Karpas-422 (cell line): Measurements from ENCODE around the gene FIGNL2. TPM values are rescaled to one million over a fixed set of nuclear protein-coding genes. Genes with fewer than 3 reads are reported as not detected.

Experiments
- DNase-seq: peaks from one replicate; pipeline ENCODE4 v3.0.0-alpha.2; 2015
- H2AFZ ChIP-seq: fragments of 200-600 bp; sonication (generic); 2 replicates; pipeline ENCODE4 v1.6.1; 2014; ENCODE audit warnings: antibody characterized with exemption, low read length, mixed read lengths
- H3K27ac ChIP-seq: fragments of 200-600 bp; sonication (generic); 2 replicates; pipeline ENCODE4 v1.5.1; 2014; ENCODE audit warnings: mild to moderate bottlenecking, low read length, moderate library complexity
- H3K27me3 ChIP-seq: fragments of 200-600 bp; sonication (generic); 2 replicates; pipeline ENCODE4 v1.6.1; 2014; ENCODE audit warnings: low read length, mixed read lengths
- H3K36me3 ChIP-seq: fragments of 200-600 bp; sonication (generic); 2 replicates; pipeline ENCODE4 v1.6.1; 2014; ENCODE audit warnings: low read length, mixed read lengths; ENCODE audit not compliant: insufficient read depth
- H3K4me1 ChIP-seq: fragments of 200-600 bp; sonication (generic); 2 replicates; pipeline ENCODE4 v1.6.1; 2014; ENCODE audit warnings: mild to moderate bottlenecking, low read length, mixed read lengths
- H3K4me2 ChIP-seq: fragments of 200-600 bp; sonication (generic); 2 replicates; pipeline ENCODE4 v1.6.1; 2014; ENCODE audit warnings: low read length, low read depth, mild to moderate bottlenecking; ENCODE audit not compliant: poor library complexity, severe bottlenecking
- H3K4me3 ChIP-seq: fragments of 200-600 bp; sonication (generic); 2 replicates; pipeline ENCODE4 v1.5.1; 2014; ENCODE audit warnings: mild to moderate bottlenecking, antibody characterized with exemption, low read length, mixed read lengths
- H3K79me2 ChIP-seq: fragments of 200-600 bp; sonication (generic); 2 replicates; pipeline ENCODE4 v1.6.1; 2014; ENCODE audit warnings: mild to moderate bottlenecking, low read length, mixed read lengths
- H3K9ac ChIP-seq: fragments of 200-600 bp; sonication (generic); 2 replicates; pipeline ENCODE4 v1.6.0; 2014; ENCODE audit warnings: low read length
- H3K9me2 ChIP-seq: fragments of 200-600 bp; sonication (generic), shearing (Covaris generic); replicated peaks from 2 replicates; pipeline ENCODE4 v1.6.0; 2014; ENCODE audit warnings: mild to moderate bottlenecking, low read length, moderate library complexity; ENCODE audit not compliant: insufficient read depth
- H3K9me3 ChIP-seq: fragments of 300-700, 200-600 bp; sonication (generic); 2 replicates; pipeline ENCODE4 v1.6.1; 2014; ENCODE audit warnings: low read length, mixed read lengths
- H4K20me1 ChIP-seq: fragments of 200-600 bp; sonication (generic); 2 replicates; pipeline ENCODE4 v1.6.1; 2014; ENCODE audit warnings: mild to moderate bottlenecking, antibody characterized with exemption, low read length, low read depth; ENCODE audit not compliant: insufficient read depth
- total RNA-seq: library from RNA; depleted of rRNA; stranded (reverse); fragments of >200 nt; shearing (Covaris generic); gene quantifications from 2 replicates; pipeline ENCODE4 v1.2.3, GENCODE V29; 2014; ENCODE audit warnings: low replicate concordance

FIGNL2 gene
- total RNA-seq, 1 experiment from 2014 or later = not detected

DNA sequence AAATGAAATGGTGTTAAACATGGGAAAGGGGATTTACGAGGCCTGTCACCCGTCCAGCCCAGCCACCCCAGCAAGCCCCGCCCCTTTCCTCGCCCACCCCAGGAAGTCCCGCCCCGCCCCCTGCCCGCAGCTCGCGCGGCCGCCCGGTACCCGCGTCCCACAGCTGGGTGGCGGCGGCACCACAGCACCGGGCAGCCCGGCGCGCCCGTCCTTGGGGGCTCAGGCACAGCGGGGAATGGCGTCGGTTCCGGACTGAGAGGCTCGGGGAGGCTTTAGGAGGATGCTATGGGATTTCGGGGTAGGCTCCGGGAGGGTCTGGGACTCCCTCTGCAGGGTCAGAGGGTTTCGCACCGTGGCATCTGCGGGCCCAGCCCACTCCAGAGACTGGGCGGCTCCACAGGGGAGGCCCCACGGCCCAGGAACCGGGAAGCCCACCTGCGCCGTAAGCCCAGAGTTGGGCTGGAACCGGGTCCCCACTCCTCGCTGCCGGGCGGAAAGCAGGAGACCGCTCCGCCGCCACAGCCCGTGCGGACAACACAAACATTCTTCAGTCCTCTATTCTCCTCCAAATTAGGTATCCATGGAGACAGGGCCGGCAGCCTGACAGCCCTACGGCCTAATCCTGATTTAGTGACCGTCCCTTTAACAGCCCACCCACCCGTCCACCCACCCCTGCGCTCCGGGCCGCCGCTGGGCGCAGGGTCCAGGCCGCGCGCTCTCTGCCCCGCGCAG, 1.4 kb downstream of the FIGNL2 start:
- no peaks in the 10 kb centered on the region for H4K20me1 ChIP-seq
- no peaks in the 10 kb centered on the region for H3K4me1 ChIP-seq
- no peaks in the 10 kb centered on the region for H3K36me3 ChIP-seq
- no peaks in the 10 kb centered on the region for H3K27me3 ChIP-seq
- no peak overlapping the region for H3K4me2 ChIP-seq
- no peaks in the 10 kb centered on the region for H3K9me2 ChIP-seq
- no peak for DNase-seq
- no peaks in the 10 kb centered on the region for H3K79me2 ChIP-seq
- no peak overlapping the region for H3K27ac ChIP-seq
- no peak overlapping the region for H3K9ac ChIP-seq
- H3K9me3 ChIP-seq = no peaks in the 10 kb centered on the region
- no peak overlapping the region for H2AFZ ChIP-seq
- H3K4me3 ChIP-seq = no peak overlapping the region

DNA sequence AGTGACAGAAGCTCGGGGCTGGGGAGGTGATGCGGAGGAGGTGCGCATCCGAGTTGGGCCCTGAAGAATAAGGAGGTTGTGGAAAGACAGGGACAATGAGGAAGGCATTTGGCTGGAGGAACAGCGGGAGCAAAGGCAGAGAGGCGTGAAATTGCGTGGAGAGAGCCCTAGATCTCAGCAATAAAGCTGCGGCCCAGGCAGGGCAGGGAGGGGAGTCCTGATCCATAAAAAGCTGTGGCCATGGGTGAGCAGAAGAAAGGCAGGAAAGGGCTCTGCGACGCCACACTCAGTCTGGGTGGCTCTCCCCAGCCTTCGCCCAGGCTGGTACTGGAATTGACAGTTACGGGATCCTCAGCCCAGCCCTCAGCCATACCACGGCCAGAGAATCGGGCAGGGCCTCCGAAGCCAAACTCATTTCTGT, 2.2 kb downstream of the FIGNL2 start:
- Histone ChIP-seq H3K36me3 (no peaks in the 10 kb centered on the region), H3K9me3 (no peaks in the 10 kb centered on the region), H3K4me2 (no peak overlapping the region), H3K79me2 (no peaks in the 10 kb centered on the region), H3K9me2 (no peaks in the 10 kb centered on the region), H3K27ac (no peak overlapping the region), H2AFZ (no peak overlapping the region), H3K4me1 (no peaks in the 10 kb centered on the region), H4K20me1 (no peaks in the 10 kb centered on the region), H3K9ac (no peak overlapping the region), H3K27me3 (no peaks in the 10 kb centered on the region), H3K4me3 (no peak overlapping the region)
- DNase-seq = no peak

DNA sequence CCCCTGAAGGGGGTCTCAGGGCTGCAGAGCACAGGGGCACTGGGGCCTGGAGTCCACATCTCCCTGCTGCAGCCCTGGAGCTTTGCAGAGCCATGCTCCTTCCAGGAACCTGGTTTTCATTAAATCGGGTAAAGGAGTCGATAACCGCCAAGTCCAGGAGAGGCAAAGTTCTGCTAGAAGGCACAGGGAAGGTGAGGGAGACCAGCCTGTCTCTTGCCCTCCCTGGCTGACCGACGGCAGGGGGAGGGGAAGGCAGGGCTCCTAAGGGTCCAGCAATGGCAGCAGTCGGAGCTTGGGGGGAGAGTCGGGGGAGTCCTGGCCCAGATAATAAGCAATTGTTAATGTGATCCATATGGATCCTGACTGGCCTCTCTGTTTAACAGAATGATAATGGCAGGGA, 3.0 kb downstream of the FIGNL2 start:
- Histone ChIP-seq H3K4me2 (no peak overlapping the region), H4K20me1 (no peaks in the 10 kb centered on the region), H3K4me1 (no peaks in the 10 kb centered on the region), H3K9me2 (no peaks in the 10 kb centered on the region), H3K9me3 (no peaks in the 10 kb centered on the region), H3K27ac (no peak overlapping the region), H2AFZ (no peak overlapping the region), H3K4me3 (no peak overlapping the region), H3K9ac (no peak overlapping the region), H3K79me2 (no peaks in the 10 kb centered on the region), H3K36me3 (no peaks in the 10 kb centered on the region), H3K27me3 (no peaks in the 10 kb centered on the region)
- DNase-seq = no peak

DNA sequence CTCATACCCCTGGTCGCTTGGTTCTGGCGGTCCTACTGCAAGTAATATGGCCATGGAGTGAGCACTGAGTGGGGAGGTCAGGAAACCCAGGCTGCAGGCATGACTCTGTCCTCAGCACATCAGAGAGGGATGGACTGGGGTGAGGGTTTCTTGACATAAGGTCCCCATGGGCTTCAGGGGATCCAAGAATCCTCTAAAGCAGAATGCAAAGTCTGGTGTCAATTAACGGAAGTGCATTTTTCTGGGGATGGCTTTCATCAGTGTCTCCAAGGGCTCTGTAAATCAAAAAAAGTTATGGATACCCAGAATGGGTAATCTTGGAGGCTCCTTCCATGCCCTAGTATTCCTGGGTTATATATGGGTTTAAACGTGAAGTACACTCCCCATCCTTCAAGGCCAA, 3.7 kb downstream of the FIGNL2 start:
- Histone ChIP-seq H3K79me2 (no peaks in the 10 kb centered on the region), H3K9ac (no peak overlapping the region), H2AFZ (no peak overlapping the region), H3K4me3 (no peak overlapping the region), H3K36me3 (no peaks in the 10 kb centered on the region), H4K20me1 (no peaks in the 10 kb centered on the region), H3K9me2 (no peaks in the 10 kb centered on the region), H3K27ac (no peak overlapping the region), H3K27me3 (no peaks in the 10 kb centered on the region), H3K4me2 (no peak overlapping the region), H3K9me3 (no peaks in the 10 kb centered on the region), H3K4me1 (no peaks in the 10 kb centered on the region)
- DNase-seq = no peak

DNA sequence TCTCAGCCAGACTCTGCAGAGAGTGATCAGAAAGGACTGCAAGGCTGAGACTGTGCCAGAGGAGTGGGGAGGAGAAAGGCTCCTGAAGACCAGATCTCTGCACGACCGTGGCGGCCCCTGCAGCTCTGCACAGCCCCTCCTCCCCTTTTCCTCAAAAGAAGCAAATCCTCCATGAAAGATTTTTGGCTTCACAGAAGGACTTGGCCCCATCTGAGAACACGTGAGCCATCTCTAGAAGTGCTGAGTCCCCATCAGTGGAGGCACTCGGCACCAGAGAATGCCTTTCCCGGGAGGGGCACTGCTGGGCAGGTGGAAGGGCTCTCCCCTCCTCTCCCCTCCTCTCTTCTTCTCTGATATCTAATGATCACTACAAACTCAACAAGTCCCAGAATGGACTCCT, 6.8 kb downstream of the FIGNL2 start:
- Histone ChIP-seq H3K4me3 (no peak overlapping the region), H3K79me2 (no peaks in the 10 kb centered on the region), H2AFZ (no peak overlapping the region), H3K9ac (no peak overlapping the region), H3K4me1 (no peaks in the 10 kb centered on the region), H3K9me2 (no peaks in the 10 kb centered on the region), H3K27me3 (no peaks in the 10 kb centered on the region), H3K9me3 (no peaks in the 10 kb centered on the region), H3K27ac (no peak overlapping the region), H4K20me1 (no peaks in the 10 kb centered on the region), H3K4me2 (no peak overlapping the region), H3K36me3 (no peaks in the 10 kb centered on the region)
- DNase-seq = no peak

DNA sequence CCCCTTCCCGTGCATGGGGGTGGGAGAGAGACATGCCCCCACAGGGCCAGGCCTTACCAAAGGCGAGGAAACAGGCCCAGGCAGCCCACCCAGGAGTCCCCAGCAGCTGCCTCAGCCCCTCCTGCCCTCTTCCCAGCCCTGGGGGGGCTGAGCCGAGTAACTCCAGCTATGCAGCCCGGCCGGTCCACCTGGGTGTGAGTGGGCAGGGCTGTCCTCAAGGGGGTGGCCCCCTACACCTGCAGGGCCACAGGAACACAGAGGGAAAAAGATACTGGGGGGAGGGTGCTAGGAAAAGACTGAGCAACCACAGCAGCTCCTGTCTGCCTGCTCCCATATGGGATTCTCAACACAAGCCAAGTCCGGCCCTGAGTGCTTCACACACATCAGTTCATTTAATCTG, 7.6 kb downstream of the FIGNL2 start:
- no peak overlapping the region for H3K4me2 ChIP-seq
- DNase-seq = no peak
- H3K79me2 ChIP-seq = no peaks in the 10 kb centered on the region
- no peak overlapping the region for H3K9ac ChIP-seq
- no peaks in the 10 kb centered on the region for H3K9me2 ChIP-seq
- no peak overlapping the region for H2AFZ ChIP-seq
- H3K4me1 ChIP-seq = no peaks in the 10 kb centered on the region
- no peaks in the 10 kb centered on the region for H4K20me1 ChIP-seq
- no peak overlapping the region for H3K4me3 ChIP-seq
- H3K36me3 ChIP-seq = no peaks in the 10 kb centered on the region
- no peaks in the 10 kb centered on the region for H3K9me3 ChIP-seq
- H3K27ac ChIP-seq = no peak overlapping the region
- no peaks in the 10 kb centered on the region for H3K27me3 ChIP-seq

DNA sequence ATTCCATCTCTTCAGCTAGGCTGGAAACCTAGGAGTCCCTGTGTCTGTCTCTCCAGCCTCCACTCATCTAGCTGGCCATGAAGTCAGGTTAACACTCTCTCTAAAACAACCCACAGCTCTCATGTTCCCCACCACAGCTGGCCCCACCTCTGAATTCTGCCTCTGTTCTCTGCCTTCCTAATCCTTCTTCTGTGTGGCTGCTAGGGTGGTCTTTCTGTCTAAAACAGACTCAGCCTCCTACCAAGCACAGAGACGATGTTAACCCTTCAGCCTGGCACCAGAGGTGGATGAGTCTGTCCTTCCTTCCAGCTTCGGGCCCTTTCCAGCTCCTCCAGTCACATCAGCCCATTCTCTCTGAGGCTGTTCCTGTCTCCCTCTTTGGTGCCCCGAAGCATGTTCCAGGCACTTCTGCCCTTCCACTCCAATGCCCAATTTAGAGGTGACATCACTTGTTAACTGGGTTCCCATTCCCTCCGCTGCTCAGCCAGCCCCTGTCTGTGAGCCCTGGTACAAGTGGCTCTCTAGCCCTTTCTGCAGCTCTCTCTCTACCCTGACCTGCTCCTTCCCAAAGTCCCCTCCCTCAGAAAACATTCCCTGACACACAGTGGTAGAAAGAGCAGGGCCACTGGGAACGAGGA, 9.1 kb downstream of the FIGNL2 start:
- no peak for DNase-seq

DNA sequence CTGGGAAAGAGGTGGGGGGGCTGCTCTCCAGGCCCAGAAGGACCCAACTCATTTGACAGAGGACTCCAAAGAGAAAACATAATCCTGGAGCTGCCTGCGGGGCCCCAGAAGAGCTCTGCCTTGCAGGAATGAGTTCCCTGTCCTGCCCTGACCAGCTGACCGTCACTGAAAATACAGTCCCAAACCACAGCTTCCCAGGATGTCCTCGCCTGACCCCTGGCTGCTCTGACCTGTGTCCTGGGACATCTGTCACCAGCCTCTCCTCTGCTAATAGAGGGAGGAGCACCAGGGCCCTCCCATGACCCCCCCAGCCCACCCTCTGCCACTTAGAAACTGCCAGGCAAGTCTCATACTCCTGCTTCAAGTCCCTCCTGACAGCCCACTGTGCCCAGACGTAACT, 9.8 kb downstream of the FIGNL2 start:
- H3K4me1 ChIP-seq = no peaks in the 10 kb centered on the region
- no peaks in the 10 kb centered on the region for H3K9me3 ChIP-seq
- DNase-seq = no peak
- no peaks in the 10 kb centered on the region for H3K79me2 ChIP-seq
- H3K9ac ChIP-seq = no peak overlapping the region
- no peak overlapping the region for H3K4me3 ChIP-seq
- no peaks in the 10 kb centered on the region for H4K20me1 ChIP-seq
- H3K9me2 ChIP-seq = no peaks in the 10 kb centered on the region
- H3K27me3 ChIP-seq = no peaks in the 10 kb centered on the region
- no peak overlapping the region for H3K4me2 ChIP-seq
- no peaks in the 10 kb centered on the region for H3K36me3 ChIP-seq
- no peak overlapping the region for H3K27ac ChIP-seq
- H2AFZ ChIP-seq = no peak overlapping the region

More for the DNA sequence above, 9.1 kb downstream of the FIGNL2 start:
- Histone ChIP-seq H3K4me2 (no peak overlapping the region), H3K79me2 (no peaks in the 10 kb centered on the region), H3K9me3 (no peaks in the 10 kb centered on the region), H3K27me3 (no peaks in the 10 kb centered on the region), H4K20me1 (no peaks in the 10 kb centered on the region), H3K4me1 (no peaks in the 10 kb centered on the region), H2AFZ (no peak overlapping the region), H3K4me3 (no peak overlapping the region), H3K9ac (no peak overlapping the region), H3K27ac (no peak overlapping the region), H3K36me3 (no peaks in the 10 kb centered on the region), H3K9me2 (no peaks in the 10 kb centered on the region)
